Measurements from ENCODE around the gene DHH. TPM values are rescaled to one million over a fixed set of nuclear protein-coding genes. Genes with fewer than 3 reads are reported as not detected.
A peak's percentile ranks its signal among the peaks of the same experiment; 100 is the strongest.

The DHH gene
- total RNA-seq, 1 donor from 2014 or later, result 1.5 TPM

DNA sequence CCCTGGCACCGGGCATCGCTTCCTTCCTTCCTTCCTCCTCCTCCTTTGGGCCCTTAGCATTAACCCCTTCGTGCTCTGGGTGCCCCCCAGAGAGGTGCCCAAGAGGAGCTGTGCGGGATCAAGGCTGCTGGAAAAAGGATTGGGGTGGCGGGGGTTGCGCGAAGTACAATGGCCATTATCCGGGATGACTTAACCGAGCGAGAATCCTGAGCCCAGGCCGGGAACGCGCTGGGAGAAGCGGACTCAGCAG lies 2.8 kb downstream of the DHH start:
- DNase-seq (ENCODE audit: extremely low spot score in 2 of 2), result no peak
- H3K27ac ChIP-seq, result no peak overlapping the region
- H3K4me1 ChIP-seq, result peaks cover 59% of the 10 kb centered on the region
- peak overlapping the region; percentile 14 to 21 for H3K4me3 ChIP-seq
- H3K27me3 ChIP-seq, result no peaks in the 10 kb centered on the region
- TF ChIP-seq, protein P1, sequence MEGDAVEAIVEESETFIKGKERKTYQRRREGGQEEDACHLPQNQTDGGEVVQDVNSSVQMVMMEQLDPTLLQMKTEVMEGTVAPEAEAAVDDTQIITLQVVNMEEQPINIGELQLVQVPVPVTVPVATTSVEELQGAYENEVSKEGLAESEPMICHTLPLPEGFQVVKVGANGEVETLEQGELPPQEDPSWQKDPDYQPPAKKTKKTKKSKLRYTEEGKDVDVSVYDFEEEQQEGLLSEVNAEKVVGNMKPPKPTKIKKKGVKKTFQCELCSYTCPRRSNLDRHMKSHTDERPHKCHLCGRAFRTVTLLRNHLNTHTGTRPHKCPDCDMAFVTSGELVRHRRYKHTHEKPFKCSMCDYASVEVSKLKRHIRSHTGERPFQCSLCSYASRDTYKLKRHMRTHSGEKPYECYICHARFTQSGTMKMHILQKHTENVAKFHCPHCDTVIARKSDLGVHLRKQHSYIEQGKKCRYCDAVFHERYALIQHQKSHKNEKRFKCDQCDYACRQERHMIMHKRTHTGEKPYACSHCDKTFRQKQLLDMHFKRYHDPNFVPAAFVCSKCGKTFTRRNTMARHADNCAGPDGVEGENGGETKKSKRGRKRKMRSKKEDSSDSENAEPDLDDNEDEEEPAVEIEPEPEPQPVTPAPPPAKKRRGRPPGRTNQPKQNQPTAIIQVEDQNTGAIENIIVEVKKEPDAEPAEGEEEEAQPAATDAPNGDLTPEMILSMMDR (IDR thresholded peaks at IDR 0.05), result no peak
- TF ChIP-seq POLR2AphosphoS5 (IDR thresholded peaks at IDR 0.05; ENCODE audit: insufficient read depth in 1 of 2, low read depth in 1 of 2), result no peak
- TF ChIP-seq POLR2A (IDR thresholded peaks at IDR 0.05), result no peak
- no peaks in the 10 kb centered on the region for H3K9me3 ChIP-seq
- intact Hi-C loops (cut with DNase I), result loop anchor here (10.0 kb wide), 1 partner anchor 143 kb away; no protein-coding TSS in a partner anchor
- no peaks in the 10 kb centered on the region for H3K36me3 ChIP-seq

DNA sequence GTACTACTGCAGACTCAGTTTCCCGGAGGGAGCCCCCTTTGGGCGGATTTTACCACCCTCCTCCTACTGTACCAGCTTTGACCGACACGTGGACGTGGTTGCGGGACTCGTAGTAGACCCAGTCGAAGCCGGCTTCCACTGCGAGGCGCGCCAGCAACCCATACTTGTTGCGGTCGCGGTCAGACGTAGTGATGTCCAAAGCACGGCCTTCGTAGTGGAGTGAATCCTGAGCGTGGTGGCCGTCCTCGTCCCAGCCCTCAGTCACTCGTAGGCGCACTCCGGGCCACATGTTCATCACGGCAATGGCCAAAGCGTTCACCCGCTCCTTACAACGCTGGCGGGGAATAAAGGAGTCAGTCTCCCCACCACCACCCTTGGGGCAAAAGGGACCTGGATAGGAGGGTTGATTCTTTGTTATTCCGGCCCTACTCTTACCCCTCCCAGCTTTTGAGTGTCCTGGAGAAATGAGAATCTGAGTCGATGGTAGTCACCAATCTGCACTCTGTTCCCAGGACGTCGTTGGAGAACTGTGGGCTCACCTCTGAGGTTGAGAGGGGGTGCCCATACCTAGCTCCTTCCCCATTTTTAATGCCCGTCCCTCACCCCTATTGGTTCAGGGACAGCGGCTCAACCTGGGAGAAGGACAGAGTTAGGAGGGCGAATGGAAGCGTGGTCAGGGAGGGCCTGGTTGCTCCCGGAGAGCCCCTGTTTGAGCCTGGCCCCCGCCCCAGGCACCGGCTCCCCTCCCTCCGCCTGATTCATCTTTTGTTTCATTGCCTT lies 3.4 kb downstream of the DHH start:
- Histone ChIP-seq H3K9me3 (no peaks in the 10 kb centered on the region), H3K4me1 (peaks cover 59% of the 10 kb centered on the region), H3K27ac (no peak overlapping the region), H3K36me3 (no peaks in the 10 kb centered on the region), H3K4me3 (peak overlapping the region; percentile 14 to 21), H3K27me3 (no peaks in the 10 kb centered on the region)
- DNase-seq (ENCODE audit: extremely low spot score in 2 of 2), result no peak
- TF ChIP-seq POLR2AphosphoS5 (IDR thresholded peaks at IDR 0.05; ENCODE audit: insufficient read depth in 1 of 2, low read depth in 1 of 2) (no peak), POLR2A (IDR thresholded peaks at IDR 0.05) (no peak)
- TF ChIP-seq, protein P1 (IDR thresholded peaks at IDR 0.05), result no peak
- intact Hi-C loops (cut with DNase I), result loop anchor here (10.0 kb wide), 1 partner anchor 144 kb away; no protein-coding TSS in a partner anchor

DNA sequence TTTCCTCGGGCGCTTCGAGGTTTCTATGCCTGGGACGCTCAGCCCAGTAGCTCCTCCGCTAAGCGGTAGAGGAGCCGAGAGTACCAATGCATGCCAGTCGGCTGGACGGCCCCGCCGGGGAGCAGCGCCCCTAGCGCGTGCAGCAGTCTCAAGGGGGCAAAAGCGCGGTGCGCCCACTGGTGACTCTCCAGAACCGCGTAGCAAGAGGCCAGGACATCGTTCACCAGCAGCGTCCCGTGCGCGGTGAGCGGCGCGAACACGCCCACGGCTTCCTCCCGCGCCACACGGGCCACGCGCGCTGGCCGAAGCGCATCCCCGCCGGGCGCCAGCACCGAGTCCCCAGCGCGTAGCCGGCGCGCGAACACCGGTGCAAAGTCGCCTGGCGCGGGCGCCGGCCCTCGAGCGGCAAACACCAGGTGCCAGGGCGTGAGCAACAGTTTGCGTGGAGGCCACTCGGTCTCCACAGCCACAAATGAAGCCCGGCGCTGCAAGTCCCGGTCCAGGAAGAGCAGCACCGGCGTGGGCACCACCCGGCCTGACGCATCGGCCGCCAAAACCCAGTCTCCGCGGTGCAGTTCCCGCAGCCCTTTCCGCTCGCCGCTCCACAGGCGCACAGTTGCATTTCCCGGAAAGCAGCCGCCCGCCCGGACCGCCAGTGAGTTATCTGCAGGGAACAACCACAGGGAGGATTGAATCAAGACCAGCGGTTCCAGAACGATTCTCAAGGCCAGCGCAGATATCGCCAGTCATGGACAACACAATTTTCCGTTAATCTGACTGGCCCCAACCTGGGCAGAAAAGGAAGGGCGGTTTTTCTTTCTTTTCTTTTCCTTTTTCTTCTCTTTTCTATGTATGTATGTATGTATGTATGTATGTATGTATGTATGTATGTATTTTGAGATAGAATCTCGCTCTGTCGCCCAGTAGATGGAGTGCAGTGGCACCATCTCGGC lies 4.5 kb downstream of the DHH start:
- no peak overlapping the region for H3K27ac ChIP-seq
- TF ChIP-seq, protein P1 (IDR thresholded peaks at IDR 0.05), result no peak
- TF ChIP-seq POLR2A (IDR thresholded peaks at IDR 0.05), result no peak
- no peaks in the 10 kb centered on the region for H3K9me3 ChIP-seq
- H3K4me1 ChIP-seq, result peaks cover 59% of the 10 kb centered on the region
- H3K4me3 ChIP-seq, result peak overlapping the region; percentile 26 to 49
- no peaks in the 10 kb centered on the region for H3K36me3 ChIP-seq
- intact Hi-C loops (cut with DNase I), result loop anchor here (2.0 to 10.0 kb wide), 2 partner anchors 31 to 145 kb away; no protein-coding TSS in a partner anchor
- DNase-seq (ENCODE audit: extremely low spot score in 2 of 2), result no peak
- no peaks in the 10 kb centered on the region for H3K27me3 ChIP-seq

DNA sequence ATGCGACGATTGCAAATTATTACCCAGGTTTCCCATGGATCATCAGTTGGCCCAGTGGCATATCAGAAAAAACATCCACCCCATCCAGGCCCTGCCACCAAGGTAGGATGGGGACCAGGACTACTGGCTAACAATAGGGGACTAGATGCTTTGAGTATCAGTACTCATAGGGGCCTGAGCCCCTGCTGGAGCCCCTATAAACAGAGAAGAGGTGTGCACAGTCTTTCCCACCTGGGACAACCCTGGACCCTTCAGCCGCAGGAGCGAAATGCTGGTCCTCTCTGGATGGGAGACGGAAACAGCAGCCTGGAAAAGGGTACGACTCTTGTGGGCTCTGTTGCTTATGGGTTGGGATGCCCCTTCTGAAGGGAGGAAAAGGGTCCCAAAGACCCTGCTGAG lies 5.7 kb downstream of the DHH start:
- Histone ChIP-seq H3K27me3 (no peaks in the 10 kb centered on the region), H3K36me3 (no peaks in the 10 kb centered on the region), H3K9me3 (no peaks in the 10 kb centered on the region), H3K27ac (no peak overlapping the region), H3K4me3 (no peak overlapping the region), H3K4me1 (peaks cover 47% of the 10 kb centered on the region)
- no peak for DNase-seq (ENCODE audit: extremely low spot score in 2 of 2)
- no peak for TF ChIP-seq POLR2A (IDR thresholded peaks at IDR 0.05)
- TF ChIP-seq POLR2AphosphoS5 (IDR thresholded peaks at IDR 0.05; ENCODE audit: insufficient read depth in 1 of 2, low read depth in 1 of 2), result no peak
- TF ChIP-seq, protein P1 (IDR thresholded peaks at IDR 0.05), result no peak
- intact Hi-C loops (cut with DNase I), result loop anchor here (2.0 kb wide), 1 partner anchor 32 kb away; no protein-coding TSS in a partner anchor

Data from vagina (tissue), 2 donors.